Measurements from ENCODE around the gene PARVB. TPM values are rescaled to one million over a fixed set of nuclear protein-coding genes. Genes with fewer than 3 reads are reported as not detected.

PARVB gene
- total RNA-seq, 4 donors from 2014 or later = 59.5 to 82.0 (median 61.2) TPM

GRCh38 chr22:44137415-44137814 is 113.3 kb downstream of the PARVB start:
- DNase-seq (ENCODE audit: low spot score) (no peak), ATAC-seq (ENCODE audit: low FRiP score) (no peak)
- TF ChIP-seq CTCF (IDR thresholded peaks at IDR 0.05) = no peak

- DNase-seq (ENCODE audit: low spot score) (no peak), ATAC-seq (ENCODE audit: low FRiP score) (no peak)
Measured at GRCh38 chr22:44139773-44140172, 115.7 kb downstream of the PARVB start.

GRCh38 chr22:44142421-44143104 is 118.5 kb downstream of the PARVB start:
- TF ChIP-seq CTCF (IDR thresholded peaks at IDR 0.05) = no peak
- no peak for ATAC-seq (ENCODE audit: low FRiP score)

More at GRCh38 chr22:44139773-44140172, 115.7 kb downstream of the PARVB start:
- TF ChIP-seq CTCF (IDR thresholded peaks at IDR 0.05) = no peak

GRCh38 chr22:44143105-44143474 is 119.0 kb downstream of the PARVB start:
- ATAC-seq (ENCODE audit: low FRiP score) = no peak
- DNase-seq (ENCODE audit: low spot score) = no peak
- TF ChIP-seq CTCF (IDR thresholded peaks at IDR 0.05) = no peak

More at GRCh38 chr22:44142421-44143104, 118.5 kb downstream of the PARVB start:
- DNase-seq (ENCODE audit: low spot score) = no peak

GRCh38 chr22:44143579-44143978 is 119.5 kb downstream of the PARVB start:
- ATAC-seq (ENCODE audit: low FRiP score) = no peak
- DNase-seq (ENCODE audit: low spot score) = no peak
- no peak for TF ChIP-seq CTCF (IDR thresholded peaks at IDR 0.05)

GRCh38 chr22:44144046-44144569 is 120.0 kb downstream of the PARVB start:
- ATAC-seq (ENCODE audit: low FRiP score) (no peak), DNase-seq (ENCODE audit: low spot score) (no peak)
- no peak for TF ChIP-seq CTCF (IDR thresholded peaks at IDR 0.05)

- no peak for DNase-seq (ENCODE audit: low spot score)
- ATAC-seq (ENCODE audit: low FRiP score) = no peak
- TF ChIP-seq CTCF (IDR thresholded peaks at IDR 0.05) = no peak
Measured at GRCh38 chr22:44145544-44145943, 121.4 kb downstream of the PARVB start.

All from omental fat pad (tissue), 4 donors.